B cell (primary cell): ENCODE data around the gene TUBB2A. TPM values are rescaled to one million over a fixed set of nuclear protein-coding genes. Genes with fewer than 3 reads are reported as not detected.

Experiments
- ATAC-seq: fragments of 200-7000 bp; cut with Tn5 transposase; one replicate; pipeline ENCODE4 v1.10.0; 2021; ENCODE audit warnings: low read depth, mild to moderate bottlenecking, moderate number of reproducible peaks, moderate library complexity
- CTCF ChIA-PET: fragments of 350-600 bp; sonication (Branson Sonifier 250); formaldehyde crosslinking; loops from one replicate; lab custom pipeline; 2021; ENCODE audit warnings: antibody characterized with exemption, inconsistent platforms; lab: Charles Lee
- POLR2A ChIA-PET: fragments of 350-600 bp; sonication (Branson Sonifier 250); formaldehyde crosslinking; loops from one replicate; lab custom pipeline; 2021; ENCODE audit warnings: antibody characterized with exemption; lab: Charles Lee
- DNase-seq: peaks from one replicate; pipeline ENCODE4 v3.0.0; 2013
- H2AFZ ChIP-seq: 2 replicates; pipeline ENCODE4 v1.6.1; 2012; ENCODE audit warnings: mild to moderate bottlenecking, low read depth, low read length; ENCODE audit not compliant: insufficient read depth, poor library complexity, severe bottlenecking
- H3K27ac ChIP-seq, 2 donors: 1 replicate in 1 of 2; 2 replicates in 1 of 2; pipeline ENCODE4 v1.5.1; 2012 to 2013; ENCODE audit warnings: low read length in 2 of 2, mild to moderate bottlenecking in 2 of 2, moderate library complexity in 1 of 2
- H3K27me3 ChIP-seq, 4 experiments: fragments of 200-600 bp in 1 of 4; sonication (generic) in 1 of 4; replicated peaks in 1 of 4; 1 replicate in 2 of 4; 2 replicates in 2 of 4; pipeline versions ENCODE4 v1.6.1 to v1.7.0; 2013 to 2016; ENCODE audit warnings: low read length in 3 of 4, mild to moderate bottlenecking in 2 of 4, mixed read lengths in 1 of 4, moderate library complexity in 1 of 4; ENCODE audit not compliant: insufficient read depth in 4 of 4, control insufficient read depth in 3 of 4; ENCODE audit errors: control extremely low read depth in 1 of 4
- H3K36me3 ChIP-seq, 2 experiments: replicated peaks in 1 of 2; 1 replicate in 1 of 2; 2 replicates in 1 of 2; pipeline versions ENCODE4 v1.6.1 to v1.7.1; 2013; ENCODE audit warnings: low read length in 1 of 2; ENCODE audit not compliant: insufficient read depth in 2 of 2, control insufficient read depth in 1 of 2; ENCODE audit errors: control extremely low read depth in 1 of 2, extremely low read depth in 1 of 2
- H3K4me1 ChIP-seq, 2 donors: fragments of 200-600 bp in 1 of 2; sonication (generic) in 1 of 2; 1 replicate in 1 of 2; 2 replicates in 1 of 2; pipeline versions ENCODE4 v1.5.1 to v1.6.1; 2013 to 2017; ENCODE audit warnings: low read length in 2 of 2; ENCODE audit not compliant: control insufficient read depth in 2 of 2, insufficient read depth in 2 of 2
- H3K4me2 ChIP-seq: replicated peaks from 2 replicates; pipeline ENCODE3; 2012; ENCODE audit warnings: mild to moderate bottlenecking, low read depth, low read length; ENCODE audit not compliant: poor library complexity, severe bottlenecking
- H3K4me3 ChIP-seq, 5 experiments: fragments of 200-600 bp in 1 of 5; sonication (generic) in 1 of 5; 1 replicate in 3 of 5; 2 replicates in 2 of 5; pipeline versions ENCODE4 v1.5.1 to v1.7.0; 2011 to 2016; ENCODE audit warnings: low read length in 4 of 5, mild to moderate bottlenecking in 4 of 5, low read depth in 2 of 5, control low read depth in 1 of 5, moderate library complexity in 1 of 5; ENCODE audit not compliant: insufficient read depth in 1 of 5; ENCODE audit errors: control extremely low read depth in 1 of 5, extremely low read depth in 1 of 5
- H3K79me2 ChIP-seq: fragments of 200-600 bp; sonication (generic); one replicate; pipeline ENCODE4 v1.6.0; 2016; ENCODE audit warnings: low read length; ENCODE audit not compliant: control insufficient read depth, insufficient read depth
- H3K9ac ChIP-seq: fragments of 200-600 bp; sonication (generic); 2 replicates; pipeline ENCODE4 v1.6.1; 2017; ENCODE audit warnings: mild to moderate bottlenecking, low read length, moderate library complexity
- H3K9me3 ChIP-seq, 3 donors: one replicate each; pipeline versions ENCODE4 v1.6.1 to v1.7.1; 2013; ENCODE audit warnings: low read length in 2 of 3; ENCODE audit not compliant: control insufficient read depth in 2 of 3, insufficient read depth in 1 of 3; ENCODE audit errors: control extremely low read depth in 1 of 3
- H4K20me1 ChIP-seq: 2 replicates; pipeline ENCODE4 v1.6.0; 2012; ENCODE audit warnings: mild to moderate bottlenecking, low read length; ENCODE audit not compliant: insufficient read depth, control insufficient read depth, poor library complexity, severe bottlenecking
- H3K27ac Mint-ChIP-seq: one replicate; pipeline ENCODE4 v1.8.0; 2021; ENCODE audit warnings: mixed read lengths
- H3K27me3 Mint-ChIP-seq: one replicate; pipeline ENCODE4 v1.8.0; 2021; ENCODE audit warnings: mixed read lengths
- H3K4me1 Mint-ChIP-seq: one replicate; pipeline ENCODE4 v1.8.0; 2021; ENCODE audit warnings: mixed read lengths
- H3K4me3 Mint-ChIP-seq: one replicate; pipeline ENCODE4 v1.8.0; 2021; ENCODE audit warnings: mixed read lengths
- H3K9me3 Mint-ChIP-seq: one replicate; pipeline ENCODE4 v1.8.0; 2022; ENCODE audit warnings: mixed read lengths; ENCODE audit not compliant: insufficient read depth
- EZH2 ChIP-seq: IDR thresholded peaks from 2 replicates; pipeline ENCODE4 v1.6.1; 2012; ENCODE audit warnings: borderline replicate concordance, low read depth, mild to moderate bottlenecking, moderate library complexity, low read length; ENCODE audit not compliant: insufficient read depth, poor library complexity, severe bottlenecking
- WGBS: methylation state at CpG from one replicate; pipeline ENCODE4 v1.1.5; 2013; ENCODE audit warnings: missing lambda C conversion rate; ENCODE audit not compliant: insufficient coverage; 5-methylcytosine and 5-hydroxymethylcytosine counted together
- intact Hi-C: fragments of 100-400 bp; cut with micrococcal nuclease; formaldehyde crosslinking; loops from one replicate; pipeline ENCODE4 v1.10.0; 2022
- polyA plus RNA-seq: library from polyadenylated mRNA; depleted of rRNA; stranded (reverse); fragments of >200 nt; gene quantifications from 2 replicates; pipeline ENCODE4 v1.2.3, GENCODE V29; 2012
- total RNA-seq, 2 donors: library from RNA; stranded (reverse); fragments of 120-200 nt in 1 of 2; gene quantifications; 1 replicate in 1 of 2; 2 replicates in 1 of 2; pipeline versions ENCODE4 v1.2.3 to v1.2.4, GENCODE V29; 2013 to 2022
- TF ChIP-seq, protein P1 (sequence below): fragments of 200-600 bp; IDR thresholded peaks from one replicate; pipeline ENCODE4 v1.8.0; 2022; ENCODE audit warnings: antibody characterized with exemption, mild to moderate bottlenecking

Gene TUBB2A
- total and polyA plus RNA-seq, 2 donors (not counting 1 experiment from before 2014, with no cell fraction given) = 4.2 to 146 TPM

- H3K9me3 ChIP-seq = no peaks in the 10 kb centered on the region
- Mint-ChIP-seq H3K9me3 (no peaks in the 10 kb centered on the region), H3K27ac (no peak overlapping the region), H3K4me1 (peaks cover 12% of the 10 kb centered on the region), H3K4me3 (no peak overlapping the region), H3K27me3 (no peaks in the 10 kb centered on the region)
- H4K20me1 ChIP-seq = no peaks in the 10 kb centered on the region
- TF ChIP-seq, protein P1, sequence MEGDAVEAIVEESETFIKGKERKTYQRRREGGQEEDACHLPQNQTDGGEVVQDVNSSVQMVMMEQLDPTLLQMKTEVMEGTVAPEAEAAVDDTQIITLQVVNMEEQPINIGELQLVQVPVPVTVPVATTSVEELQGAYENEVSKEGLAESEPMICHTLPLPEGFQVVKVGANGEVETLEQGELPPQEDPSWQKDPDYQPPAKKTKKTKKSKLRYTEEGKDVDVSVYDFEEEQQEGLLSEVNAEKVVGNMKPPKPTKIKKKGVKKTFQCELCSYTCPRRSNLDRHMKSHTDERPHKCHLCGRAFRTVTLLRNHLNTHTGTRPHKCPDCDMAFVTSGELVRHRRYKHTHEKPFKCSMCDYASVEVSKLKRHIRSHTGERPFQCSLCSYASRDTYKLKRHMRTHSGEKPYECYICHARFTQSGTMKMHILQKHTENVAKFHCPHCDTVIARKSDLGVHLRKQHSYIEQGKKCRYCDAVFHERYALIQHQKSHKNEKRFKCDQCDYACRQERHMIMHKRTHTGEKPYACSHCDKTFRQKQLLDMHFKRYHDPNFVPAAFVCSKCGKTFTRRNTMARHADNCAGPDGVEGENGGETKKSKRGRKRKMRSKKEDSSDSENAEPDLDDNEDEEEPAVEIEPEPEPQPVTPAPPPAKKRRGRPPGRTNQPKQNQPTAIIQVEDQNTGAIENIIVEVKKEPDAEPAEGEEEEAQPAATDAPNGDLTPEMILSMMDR = no peak
- no peak for TF ChIP-seq EZH2
- H3K27ac ChIP-seq = no peak overlapping the region
- peaks cover 10 to 11% of the 10 kb centered on the region in 2 donors for H3K4me1 ChIP-seq
- ATAC-seq (no peak), DNase-seq (no peak)
- H3K9ac ChIP-seq = no peak overlapping the region
- POLR2A ChIA-PET = no interaction called here
- CTCF ChIA-PET = interaction anchor here (0.9 kb wide), 1 partner anchor 116 kb away, joined by 4 read pairs; no protein-coding TSS in a partner anchor
- H3K79me2 ChIP-seq = no peaks in the 10 kb centered on the region
- intact Hi-C loops = no loop called here
- no peak overlapping the region for H3K4me3 ChIP-seq
- no peak overlapping the region for H3K4me2 ChIP-seq
- no peaks in the 10 kb centered on the region for H3K27me3 ChIP-seq
- H2AFZ ChIP-seq = no peak overlapping the region
- peaks cover 6 to 21% of the 10 kb centered on the region in 2 experiments for H3K36me3 ChIP-seq
- WGBS = 98% methylated on average over 9 of the region's 13 CpGs
These were observed 21.6 kb downstream of the TUBB2A start for GRCh38 chr6:3135668-3136291.

- no peak overlapping the region for H2AFZ ChIP-seq
These were observed 23.8 kb downstream of the TUBB2A start for GRCh38 chr6:3133515-3133914.

More at GRCh38 chr6:3133515-3133914, 23.8 kb downstream of the TUBB2A start:
- Histone ChIP-seq H3K4me3 (no peak overlapping the region), H3K79me2 (no peaks in the 10 kb centered on the region), H3K27ac (no peak overlapping the region), H3K4me1 (no peaks in the 10 kb centered on the region), H3K9ac (no peak overlapping the region), H3K27me3 (no peaks in the 10 kb centered on the region), H3K36me3 (peaks cover 6 to 21% of the 10 kb centered on the region in 2 experiments), H3K9me3 (no peaks in the 10 kb centered on the region), H4K20me1 (no peaks in the 10 kb centered on the region), H3K4me2 (no peak overlapping the region)
- ATAC-seq (no peak), DNase-seq (no peak)
- ChIA-PET CTCF (interaction anchor here (1.1 kb wide), 1 partner anchor 599 kb away, joined by 3 read pairs; no protein-coding TSS in a partner anchor), POLR2A (no interaction called here)
- Mint-ChIP-seq H3K27ac (no peak overlapping the region), H3K27me3 (no peaks in the 10 kb centered on the region), H3K9me3 (no peaks in the 10 kb centered on the region), H3K4me3 (no peak overlapping the region), H3K4me1 (peaks cover under 1% of the 10 kb centered on the region)
- intact Hi-C loops = no loop called here
- WGBS = 98% methylated on average over 5 of the region's 9 CpGs
- TF ChIP-seq EZH2 = no peak
- TF ChIP-seq, protein P1 = no peak
